ENCODE results near the gene CLDN14. TPM values are rescaled to one million over a fixed set of nuclear protein-coding genes. Genes with fewer than 3 reads are reported as not detected.

The CLDN14 gene
- total RNA-seq, 1 donor from 2014 or later, result not detected

GRCh38 chr21:36427502-36427901 lies 52.4 kb downstream of the CLDN14 start:
- DNase-seq (no peak), ATAC-seq (no peak)
- Histone ChIP-seq H3K4me3 (no peak overlapping the region), H3K4me1 (peaks cover 18% of the 10 kb centered on the region), H3K27ac (no peak overlapping the region), H3K9me3 (no peaks in the 10 kb centered on the region), H3K36me3 (no peaks in the 10 kb centered on the region), H3K27me3 (ENCODE audit: low read depth) (peaks cover 2% of the 10 kb centered on the region)
- TF ChIP-seq CTCF (IDR thresholded peaks at IDR 0.05), result no peak
- intact Hi-C loops (cut with DNase I), result no loop called here

GRCh38 chr21:36425286-36425685 lies 54.6 kb downstream of the CLDN14 start:
- intact Hi-C loops (cut with DNase I), result no loop called here
- no peak overlapping the region for H3K27ac ChIP-seq
- H3K36me3 ChIP-seq, result no peaks in the 10 kb centered on the region
- no peak for ATAC-seq
- H3K4me1 ChIP-seq, result peaks cover 14% of the 10 kb centered on the region
- no peaks in the 10 kb centered on the region for H3K9me3 ChIP-seq
- H3K27me3 ChIP-seq (ENCODE audit: low read depth), result no peaks in the 10 kb centered on the region
- H3K4me3 ChIP-seq, result no peak overlapping the region
- TF ChIP-seq CTCF (IDR thresholded peaks at IDR 0.05), result no peak
- no peak for DNase-seq

GRCh38 chr21:36424592-36424991 lies 55.3 kb downstream of the CLDN14 start:
- no peak for TF ChIP-seq CTCF (IDR thresholded peaks at IDR 0.05)
- H3K36me3 ChIP-seq, result no peaks in the 10 kb centered on the region
- H3K4me1 ChIP-seq, result peaks cover 13% of the 10 kb centered on the region
- H3K27ac ChIP-seq, result no peak overlapping the region
- H3K4me3 ChIP-seq, result no peak overlapping the region
- no peak for DNase-seq
- H3K27me3 ChIP-seq (ENCODE audit: low read depth), result no peaks in the 10 kb centered on the region
- ATAC-seq, result no peak
- no peaks in the 10 kb centered on the region for H3K9me3 ChIP-seq
- intact Hi-C loops (cut with DNase I), result no loop called here

GRCh38 chr21:36423771-36424433 lies 56.0 kb downstream of the CLDN14 start:
- no peaks in the 10 kb centered on the region for H3K9me3 ChIP-seq
- no peak for TF ChIP-seq CTCF (IDR thresholded peaks at IDR 0.05)
- DNase-seq (no peak), ATAC-seq (no peak)
- intact Hi-C loops (cut with DNase I), result no loop called here
- no peak overlapping the region for H3K27ac ChIP-seq
- H3K36me3 ChIP-seq, result no peaks in the 10 kb centered on the region
- peaks cover 8% of the 10 kb centered on the region for H3K4me1 ChIP-seq
- H3K27me3 ChIP-seq (ENCODE audit: low read depth), result no peaks in the 10 kb centered on the region
- no peak overlapping the region for H3K4me3 ChIP-seq

- no peaks in the 10 kb centered on the region for H3K9me3 ChIP-seq
- H3K4me3 ChIP-seq, result no peak overlapping the region
- DNase-seq, result peak; percentile 63
- TF ChIP-seq CTCF (IDR thresholded peaks at IDR 0.05), result peak; percentile 60
- H3K27ac ChIP-seq, result no peak overlapping the region
- intact Hi-C loops (cut with DNase I), result no loop called here
- H3K36me3 ChIP-seq, result no peaks in the 10 kb centered on the region
- peak in 1 of 2 donors; percentile 26 for ATAC-seq
- no peaks in the 10 kb centered on the region for H3K27me3 ChIP-seq (ENCODE audit: low read depth)
- peaks cover 4% of the 10 kb centered on the region for H3K4me1 ChIP-seq
Observed at GRCh38 chr21:36422279-36423098, 57.4 kb downstream of the CLDN14 start.

Data from lower lobe of right lung (tissue), 2 donors.